B cell (primary cell): ENCODE results near the gene PCDHGB5. TPM values are rescaled to one million over a fixed set of nuclear protein-coding genes. Genes with fewer than 3 reads are reported as not detected.
A peak's percentile ranks its signal among the peaks of the same experiment; 100 is the strongest.
"Not testable (repeated sequence)": the region's sequence is repeated elsewhere in the genome, so short reads cannot be mapped to it uniquely, and the experiment has no call there.

Source experiments
- ATAC-seq: fragments of 200-7000 bp; cut with Tn5 transposase; one replicate; pipeline ENCODE4 v1.10.0; 2021; ENCODE audit warnings: low read depth, mild to moderate bottlenecking, moderate number of reproducible peaks, moderate library complexity
- CTCF ChIA-PET: fragments of 350-600 bp; sonication (Branson Sonifier 250); formaldehyde crosslinking; loops from one replicate; lab custom pipeline; 2021; ENCODE audit warnings: antibody characterized with exemption, inconsistent platforms; lab: Charles Lee
- POLR2A ChIA-PET: fragments of 350-600 bp; sonication (Branson Sonifier 250); formaldehyde crosslinking; loops from one replicate; lab custom pipeline; 2021; ENCODE audit warnings: antibody characterized with exemption; lab: Charles Lee
- DNase-seq: peaks from one replicate; pipeline ENCODE4 v3.0.0; 2013
- H2AFZ ChIP-seq: 2 replicates; pipeline ENCODE4 v1.6.1; 2012; ENCODE audit warnings: mild to moderate bottlenecking, low read depth, low read length; ENCODE audit not compliant: insufficient read depth, poor library complexity, severe bottlenecking
- H3K27ac ChIP-seq, 2 donors: 1 replicate in 1 of 2; 2 replicates in 1 of 2; pipeline ENCODE4 v1.5.1; 2012 to 2013; ENCODE audit warnings: low read length in 2 of 2, mild to moderate bottlenecking in 2 of 2, moderate library complexity in 1 of 2
- H3K27me3 ChIP-seq, 4 experiments: fragments of 200-600 bp in 1 of 4; sonication (generic) in 1 of 4; replicated peaks in 1 of 4; 1 replicate in 2 of 4; 2 replicates in 2 of 4; pipeline versions ENCODE4 v1.6.1 to v1.7.0; 2013 to 2016; ENCODE audit warnings: low read length in 3 of 4, mild to moderate bottlenecking in 2 of 4, mixed read lengths in 1 of 4, moderate library complexity in 1 of 4; ENCODE audit not compliant: insufficient read depth in 4 of 4, control insufficient read depth in 3 of 4; ENCODE audit errors: control extremely low read depth in 1 of 4
- H3K36me3 ChIP-seq, 2 experiments: replicated peaks in 1 of 2; 1 replicate in 1 of 2; 2 replicates in 1 of 2; pipeline versions ENCODE4 v1.6.1 to v1.7.1; 2013; ENCODE audit warnings: low read length in 1 of 2; ENCODE audit not compliant: insufficient read depth in 2 of 2, control insufficient read depth in 1 of 2; ENCODE audit errors: control extremely low read depth in 1 of 2, extremely low read depth in 1 of 2
- H3K4me1 ChIP-seq, 2 donors: fragments of 200-600 bp in 1 of 2; sonication (generic) in 1 of 2; 1 replicate in 1 of 2; 2 replicates in 1 of 2; pipeline versions ENCODE4 v1.5.1 to v1.6.1; 2013 to 2017; ENCODE audit warnings: low read length in 2 of 2; ENCODE audit not compliant: control insufficient read depth in 2 of 2, insufficient read depth in 2 of 2
- H3K4me2 ChIP-seq: replicated peaks from 2 replicates; pipeline ENCODE3; 2012; ENCODE audit warnings: mild to moderate bottlenecking, low read depth, low read length; ENCODE audit not compliant: poor library complexity, severe bottlenecking
- H3K4me3 ChIP-seq, 5 experiments: fragments of 200-600 bp in 1 of 5; sonication (generic) in 1 of 5; 1 replicate in 3 of 5; 2 replicates in 2 of 5; pipeline versions ENCODE4 v1.5.1 to v1.7.0; 2011 to 2016; ENCODE audit warnings: low read length in 4 of 5, mild to moderate bottlenecking in 4 of 5, low read depth in 2 of 5, control low read depth in 1 of 5, moderate library complexity in 1 of 5; ENCODE audit not compliant: insufficient read depth in 1 of 5; ENCODE audit errors: control extremely low read depth in 1 of 5, extremely low read depth in 1 of 5
- H3K79me2 ChIP-seq: fragments of 200-600 bp; sonication (generic); one replicate; pipeline ENCODE4 v1.6.0; 2016; ENCODE audit warnings: low read length; ENCODE audit not compliant: control insufficient read depth, insufficient read depth
- H3K9ac ChIP-seq: fragments of 200-600 bp; sonication (generic); 2 replicates; pipeline ENCODE4 v1.6.1; 2017; ENCODE audit warnings: mild to moderate bottlenecking, low read length, moderate library complexity
- H3K9me3 ChIP-seq, 3 donors: one replicate each; pipeline versions ENCODE4 v1.6.1 to v1.7.1; 2013; ENCODE audit warnings: low read length in 2 of 3; ENCODE audit not compliant: control insufficient read depth in 2 of 3, insufficient read depth in 1 of 3; ENCODE audit errors: control extremely low read depth in 1 of 3
- H4K20me1 ChIP-seq: 2 replicates; pipeline ENCODE4 v1.6.0; 2012; ENCODE audit warnings: mild to moderate bottlenecking, low read length; ENCODE audit not compliant: insufficient read depth, control insufficient read depth, poor library complexity, severe bottlenecking
- H3K27ac Mint-ChIP-seq: one replicate; pipeline ENCODE4 v1.8.0; 2021; ENCODE audit warnings: mixed read lengths
- H3K27me3 Mint-ChIP-seq: one replicate; pipeline ENCODE4 v1.8.0; 2021; ENCODE audit warnings: mixed read lengths
- H3K4me1 Mint-ChIP-seq: one replicate; pipeline ENCODE4 v1.8.0; 2021; ENCODE audit warnings: mixed read lengths
- H3K4me3 Mint-ChIP-seq: one replicate; pipeline ENCODE4 v1.8.0; 2021; ENCODE audit warnings: mixed read lengths
- H3K9me3 Mint-ChIP-seq: one replicate; pipeline ENCODE4 v1.8.0; 2022; ENCODE audit warnings: mixed read lengths; ENCODE audit not compliant: insufficient read depth
- CTCF ChIP-seq: fragments of 200-600 bp; IDR thresholded peaks from one replicate; pipeline ENCODE4 v1.8.0; 2022; ENCODE audit warnings: antibody characterized with exemption, mild to moderate bottlenecking
- EZH2 ChIP-seq: IDR thresholded peaks from 2 replicates; pipeline ENCODE4 v1.6.1; 2012; ENCODE audit warnings: borderline replicate concordance, low read depth, mild to moderate bottlenecking, moderate library complexity, low read length; ENCODE audit not compliant: insufficient read depth, poor library complexity, severe bottlenecking
- WGBS: methylation state at CpG from one replicate; pipeline ENCODE4 v1.1.5; 2013; ENCODE audit warnings: missing lambda C conversion rate; ENCODE audit not compliant: insufficient coverage; 5-methylcytosine and 5-hydroxymethylcytosine counted together
- intact Hi-C: fragments of 100-400 bp; cut with micrococcal nuclease; formaldehyde crosslinking; loops from one replicate; pipeline ENCODE4 v1.10.0; 2022
- polyA plus RNA-seq: library from polyadenylated mRNA; depleted of rRNA; stranded (reverse); fragments of >200 nt; gene quantifications from 2 replicates; pipeline ENCODE4 v1.2.3, GENCODE V29; 2012
- total RNA-seq, 2 donors: library from RNA; stranded (reverse); fragments of 120-200 nt in 1 of 2; gene quantifications; 1 replicate in 1 of 2; 2 replicates in 1 of 2; pipeline versions ENCODE4 v1.2.3 to v1.2.4, GENCODE V29; 2013 to 2022

PCDHGB5 gene
- total and polyA plus RNA-seq, 2 donors (not counting 1 experiment from before 2014, with no cell fraction given): 0.37 to 2.5 TPM

- peak within 1 kb of the TSS; percentile 45 for H3K4me3 Mint-ChIP-seq
- peak; percentile 8 for DNase-seq
- POLR2A ChIA-PET, intact Hi-C loops, H3K27ac Mint-ChIP-seq, H3K4me1 Mint-ChIP-seq, H3K4me1 ChIP-seq, H3K79me2 ChIP-seq, H3K36me3 ChIP-seq, H3K9ac ChIP-seq, H3K4me2 ChIP-seq, H2AFZ ChIP-seq, H3K9me3 Mint-ChIP-seq, H3K27ac ChIP-seq, H4K20me1 ChIP-seq, H3K4me3 ChIP-seq: not testable (repeated sequence)
- peaks cover 0 to 60% (median 39%) of the 10 kb centered on the region in 4 experiments for H3K27me3 ChIP-seq
- H3K27me3 Mint-ChIP-seq: peaks cover 64% of the 10 kb centered on the region
- peak; percentile 65 for ATAC-seq
- WGBS: 55% methylated on average over 11 of the region's 40 CpGs
- peaks cover 6 to 48% (median 27%) of the 10 kb centered on the region in 3 donors for H3K9me3 ChIP-seq
- TF ChIP-seq CTCF: peak; percentile 24
- CTCF ChIA-PET: interaction anchor here (1.1 to 1.3 kb wide), 2 partner anchors 26 to 176 kb away, joined by 3 to 4 read pairs; partner anchors contain the start of gene PCDHGA10
These were observed 10.0 kb upstream of the PCDHGB5 start, which contains the start of gene PCDHGB4 for GRCh38 chr5:141387557-141388311. Gene PCDHGB4 (plus strand): TSS chr5:141387698. CDS start chr5:141387885, 187 bp downstream.

GRCh38 chr5:141388661-141389060, 9.1 kb upstream of the PCDHGB5 start:
- WGBS: 80% methylated on average over 2 of the region's 10 CpGs
- no peaks in the 10 kb centered on the region for H3K79me2 ChIP-seq
- H3K9ac ChIP-seq: no peak overlapping the region
- H3K4me2 ChIP-seq: no peak overlapping the region
- ChIA-PET CTCF (no interaction called here), POLR2A (no interaction called here)
- no peak overlapping the region for H2AFZ ChIP-seq
- Mint-ChIP-seq H3K4me3 (no peak overlapping the region), H3K27ac (no peak overlapping the region), H3K9me3 (peaks cover 11% of the 10 kb centered on the region), H3K4me1 (peaks cover 3% of the 10 kb centered on the region), H3K27me3 (peaks cover 64% of the 10 kb centered on the region)
- H3K4me1 ChIP-seq: no peaks in the 10 kb centered on the region
- H3K9me3 ChIP-seq: peaks cover 5 to 48% (median 31%) of the 10 kb centered on the region in 3 donors
- no peak overlapping the region for H3K27ac ChIP-seq
- ATAC-seq (no peak), DNase-seq (no peak)
- no peak overlapping the region for H3K4me3 ChIP-seq
- peaks cover 0 to 60% (median 38%) of the 10 kb centered on the region in 4 experiments for H3K27me3 ChIP-seq
- TF ChIP-seq CTCF (no peak), EZH2 (no peak)
- H3K36me3 ChIP-seq: no peaks in the 10 kb centered on the region
- H4K20me1 ChIP-seq: no peaks in the 10 kb centered on the region
- intact Hi-C loops: no loop called here
